GM03348 (cell line): ENCODE data around the gene HTR1E.
A peak's percentile ranks its signal among the peaks of the same experiment; 100 is the strongest.
"Not testable (repeated sequence)": the region's sequence is repeated elsewhere in the genome, so short reads cannot be mapped to it uniquely, and the experiment has no call there.

Experiments used
- DNase-seq: peaks from one replicate; pipeline ENCODE4 v3.0.0; 2012; ENCODE audit warnings: low spot score

HTR1E gene

DNA sequence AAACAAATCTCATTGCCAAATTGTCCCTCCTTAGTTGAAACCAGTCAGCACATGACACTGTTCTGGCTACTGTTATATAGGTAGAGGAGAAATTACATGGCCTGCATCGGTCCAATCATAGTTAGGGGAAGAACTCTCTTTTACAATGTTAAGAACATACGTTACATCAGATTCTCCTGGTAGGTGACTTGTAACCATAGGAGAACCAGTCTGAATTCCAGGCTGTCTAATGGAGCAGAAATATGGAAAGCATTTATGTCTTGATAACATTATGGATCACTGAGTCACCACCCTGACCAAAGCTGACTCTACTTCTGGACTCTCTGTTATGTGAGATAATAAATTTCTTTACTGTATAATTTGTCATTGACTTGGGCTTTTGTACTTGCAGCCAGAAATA lies 40.9 kb downstream of the HTR1E start:
- no peak for DNase-seq

DNA sequence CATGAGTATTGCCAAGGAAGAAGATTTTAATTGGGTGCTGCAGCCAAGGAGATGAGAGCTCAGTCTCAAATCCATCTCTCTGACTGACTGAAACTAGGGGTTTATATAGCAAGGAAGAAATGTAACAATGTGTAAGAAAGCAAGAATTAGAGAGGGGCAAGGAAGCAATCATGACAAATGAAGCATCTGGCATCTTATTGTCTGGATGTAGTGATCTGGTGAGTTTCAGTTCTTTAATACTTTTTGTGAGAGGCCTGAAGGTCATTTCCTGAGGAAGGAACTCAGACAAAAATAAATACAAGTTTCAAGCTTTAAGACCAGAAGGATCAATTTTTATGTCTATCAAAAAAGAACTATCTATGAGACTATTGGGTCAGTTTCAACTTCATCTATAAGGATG lies 64.2 kb downstream of the HTR1E start:
- DNase-seq = no peak

DNA sequence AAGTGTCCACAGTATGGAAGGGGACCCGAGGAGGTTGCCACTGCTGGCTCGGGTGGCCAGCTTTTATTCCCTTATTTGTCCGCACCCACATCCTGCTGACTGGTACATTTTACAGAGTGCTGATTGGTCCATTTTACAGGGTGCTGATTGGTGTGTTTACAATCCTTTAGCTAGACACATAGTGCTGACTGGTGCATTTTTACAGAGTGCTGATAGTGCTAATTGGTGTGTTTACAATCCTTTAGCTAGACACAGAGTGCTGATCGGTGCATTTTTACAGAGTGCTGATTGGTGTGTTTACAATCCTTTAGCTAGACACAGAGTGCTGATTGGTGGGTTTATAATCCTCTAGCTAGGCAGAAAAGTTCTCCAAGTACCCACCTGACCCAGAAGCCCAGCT lies 65.1 kb downstream of the HTR1E start:
- not testable (repeated sequence) for DNase-seq

DNA sequence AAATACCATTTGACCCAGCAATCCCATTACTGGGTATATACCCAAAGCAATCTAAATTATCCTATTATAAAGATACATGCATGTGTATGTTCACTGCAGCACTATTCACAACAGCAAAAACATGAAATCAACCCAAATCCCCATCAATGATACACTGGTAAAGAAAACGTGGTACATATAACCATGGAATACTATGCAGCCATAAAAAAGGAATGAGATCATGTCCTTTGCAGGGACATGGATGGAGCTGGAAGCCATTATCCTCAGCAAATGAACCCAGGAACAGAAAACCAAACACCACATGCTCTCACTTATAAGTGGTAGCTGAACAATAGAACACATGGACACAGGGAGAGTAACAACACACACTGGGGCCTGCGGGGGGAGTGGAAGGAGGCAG lies 69.2 kb downstream of the HTR1E start:
- DNase-seq = not testable (repeated sequence)

DNA sequence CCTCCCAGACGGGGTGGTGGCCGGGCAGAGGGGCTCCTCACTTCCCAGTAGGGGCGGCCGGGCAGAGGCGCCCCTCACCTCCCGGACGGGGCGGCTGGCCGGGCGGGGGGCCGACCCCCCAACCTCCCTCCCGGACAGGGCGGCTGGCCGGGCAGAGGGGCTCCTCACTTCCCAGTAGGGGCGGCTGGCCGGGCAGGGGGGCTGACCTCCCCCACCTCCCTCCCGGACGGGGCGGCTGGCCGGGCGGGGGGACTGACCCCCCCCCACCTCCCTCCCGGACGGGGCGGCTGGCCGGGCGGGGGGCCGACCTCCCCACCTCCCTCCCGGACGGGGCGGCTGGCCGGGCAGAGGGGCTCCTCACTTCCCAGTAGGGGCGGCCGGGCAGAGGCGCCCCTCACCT lies 72.3 kb downstream of the HTR1E start:
- DNase-seq = not testable (repeated sequence)

DNA sequence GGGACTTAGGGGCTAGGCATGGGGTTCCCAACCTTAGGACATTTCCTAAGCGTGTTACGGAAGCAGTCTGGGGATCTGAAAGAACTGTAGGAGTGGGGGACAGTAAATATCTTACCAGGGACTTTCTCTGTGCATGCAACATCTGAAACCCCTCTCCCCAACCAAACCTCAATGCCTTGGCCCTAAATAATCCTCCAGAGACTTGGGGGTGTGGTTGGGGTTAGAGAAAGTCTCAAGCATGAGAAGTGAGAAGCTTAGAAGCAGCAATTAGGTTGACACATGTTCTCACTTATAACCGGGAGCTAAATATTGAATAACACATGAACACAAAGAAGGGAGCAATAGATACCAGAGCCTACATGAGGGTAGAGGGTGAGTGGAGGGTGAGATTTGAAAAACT lies 74.7 kb downstream of the HTR1E start:
- no peak for DNase-seq

DNA sequence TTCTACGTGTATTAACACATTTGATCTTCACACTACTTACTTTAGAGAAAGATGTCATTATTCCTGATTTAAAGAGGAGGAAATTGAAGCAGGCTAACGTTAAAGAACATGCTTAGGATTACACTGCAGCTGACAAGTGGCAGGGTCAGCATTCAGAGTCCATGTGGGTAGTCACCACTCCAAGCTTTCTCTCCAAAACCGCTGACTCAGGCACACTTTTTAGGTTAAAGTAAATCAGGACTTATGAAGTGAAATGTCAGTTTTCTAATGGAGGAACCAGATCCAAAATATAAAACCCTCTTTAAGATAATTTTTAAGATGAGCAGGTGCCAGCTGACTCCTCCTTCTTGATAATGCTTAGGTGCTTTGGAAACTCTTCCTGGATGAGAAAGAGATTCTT lies 75.4 kb downstream of the HTR1E start:
- no peak for DNase-seq

DNA sequence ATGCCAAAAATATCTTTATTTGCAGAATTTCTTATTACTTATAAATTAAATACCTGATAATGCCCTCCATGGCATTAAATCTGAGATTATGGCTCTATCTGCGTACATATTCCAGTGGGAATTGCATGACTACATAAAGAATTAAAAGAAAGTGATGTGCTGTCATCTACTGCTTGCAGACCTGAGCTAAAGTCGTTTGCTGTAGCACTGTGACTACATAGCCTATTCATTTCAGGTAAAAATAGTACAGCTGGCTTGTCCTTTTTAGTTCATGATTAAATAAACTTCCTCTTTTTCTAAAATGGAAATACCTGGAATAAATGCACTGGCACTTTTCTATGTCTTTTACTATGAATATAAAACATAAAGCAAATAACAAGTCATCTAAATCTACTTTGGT lies 79.4 kb downstream of the HTR1E start:
- DNase-seq = no peak

DNA sequence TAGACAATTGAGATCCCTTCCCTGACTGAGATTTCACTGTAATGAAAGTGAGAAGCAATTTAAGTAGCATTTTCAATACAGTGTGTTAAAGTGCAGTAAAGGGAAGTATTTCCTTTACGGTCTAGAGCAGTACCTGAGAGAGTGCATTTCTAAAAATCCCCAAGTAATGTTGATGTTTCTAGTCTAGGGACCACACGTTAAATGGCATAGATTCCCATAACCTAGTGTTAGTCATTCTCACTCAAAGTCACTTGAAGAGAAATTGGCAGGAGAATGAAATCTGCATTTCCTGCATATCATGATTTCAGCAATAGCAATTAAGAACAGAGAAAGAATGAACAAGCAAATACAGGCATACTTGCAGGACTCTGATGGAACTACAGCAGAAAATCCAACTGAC lies 89.7 kb downstream of the HTR1E start:
- DNase-seq = no peak

DNA sequence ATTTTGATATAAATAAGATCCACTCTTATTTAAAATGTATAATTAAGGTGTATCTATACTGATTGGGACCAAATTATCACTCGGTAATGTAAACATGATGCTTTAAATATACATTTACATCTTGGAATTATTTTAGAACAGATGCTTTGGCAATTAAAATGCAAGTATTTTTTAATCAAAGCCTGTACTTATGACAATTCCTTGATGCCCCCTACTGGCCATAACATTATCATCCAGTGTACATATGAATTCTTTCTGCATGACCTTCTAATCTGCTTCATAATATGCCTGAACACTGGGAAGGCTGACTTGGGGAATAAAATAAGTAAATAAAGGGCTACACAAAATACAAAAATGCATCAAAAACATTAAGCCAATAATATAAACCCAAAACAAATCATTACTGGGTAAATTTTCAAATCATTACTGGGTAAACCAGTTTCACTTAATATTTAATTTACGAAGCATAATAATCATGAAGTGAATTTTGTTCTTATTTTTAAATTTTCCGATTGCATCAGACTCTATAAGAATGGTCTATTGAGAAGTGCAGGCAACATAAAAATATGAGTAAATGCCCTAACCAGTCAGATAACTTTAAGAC lies 92.5 kb downstream of the HTR1E start:
- DNase-seq = peak; percentile 62

DNA sequence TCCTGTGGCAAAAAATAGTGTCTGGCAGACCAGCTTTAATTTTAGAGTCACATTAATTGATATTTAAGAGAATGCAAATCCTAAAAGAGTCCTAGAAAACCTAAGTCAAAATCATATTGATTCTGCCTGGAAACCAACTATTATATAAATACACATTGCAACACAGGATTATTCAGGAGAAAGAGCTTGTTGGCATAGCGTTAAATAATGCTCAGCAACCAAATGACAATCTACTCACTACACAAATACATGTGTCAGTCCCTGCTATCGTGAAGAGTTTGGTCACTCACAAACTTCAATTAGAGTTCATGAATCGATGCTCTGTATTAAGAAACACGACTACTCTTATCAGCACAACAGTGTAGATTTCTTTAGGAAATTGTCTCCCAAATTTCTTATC lies 103.4 kb downstream of the HTR1E start:
- DNase-seq = no peak

DNA sequence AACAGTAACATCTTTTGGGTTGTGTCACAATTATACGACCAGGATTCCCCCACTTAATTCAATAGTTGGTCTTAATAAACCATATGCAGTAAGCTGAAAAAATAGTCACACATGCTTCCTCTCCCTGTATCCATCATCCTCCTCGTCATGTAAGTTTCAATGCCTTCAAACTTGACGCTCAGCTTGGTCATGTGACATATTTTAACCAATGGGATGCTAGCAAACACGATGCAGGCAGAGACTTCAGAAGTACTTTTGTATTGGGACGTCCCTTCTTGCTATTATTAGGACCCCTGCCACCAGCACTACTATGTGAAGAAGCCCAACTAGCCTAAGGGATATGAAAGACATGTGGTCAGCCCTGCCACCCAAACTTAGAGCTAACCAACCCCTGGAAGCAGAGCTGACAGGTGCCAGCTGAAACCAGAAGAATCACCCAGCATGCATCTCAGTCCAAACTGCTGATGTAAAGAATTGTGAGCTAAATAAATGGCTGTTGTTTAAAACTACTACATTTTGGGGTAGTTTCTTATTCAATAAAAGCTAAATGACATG lies 108.3 kb downstream of the HTR1E start:
- no peak for DNase-seq

DNA sequence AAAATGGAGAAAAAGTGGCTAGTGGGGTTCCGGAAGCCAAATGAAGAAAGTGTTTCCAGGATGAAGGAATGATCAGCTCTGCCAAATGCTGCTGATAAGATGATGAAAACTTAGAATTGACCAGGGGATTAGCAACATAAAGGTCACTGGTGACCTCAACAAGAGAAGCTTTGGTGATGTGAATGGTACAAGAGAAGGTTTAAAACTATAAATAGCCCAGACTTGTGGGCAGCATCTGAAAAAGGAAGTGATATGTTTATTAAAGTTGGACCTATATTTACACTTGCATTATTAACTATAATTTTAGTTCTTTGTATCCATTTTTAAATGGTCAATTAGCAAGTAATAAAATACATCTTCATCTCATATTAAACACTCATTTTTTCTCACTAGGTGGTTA lies 112.5 kb downstream of the HTR1E start:
- DNase-seq = no peak

DNA sequence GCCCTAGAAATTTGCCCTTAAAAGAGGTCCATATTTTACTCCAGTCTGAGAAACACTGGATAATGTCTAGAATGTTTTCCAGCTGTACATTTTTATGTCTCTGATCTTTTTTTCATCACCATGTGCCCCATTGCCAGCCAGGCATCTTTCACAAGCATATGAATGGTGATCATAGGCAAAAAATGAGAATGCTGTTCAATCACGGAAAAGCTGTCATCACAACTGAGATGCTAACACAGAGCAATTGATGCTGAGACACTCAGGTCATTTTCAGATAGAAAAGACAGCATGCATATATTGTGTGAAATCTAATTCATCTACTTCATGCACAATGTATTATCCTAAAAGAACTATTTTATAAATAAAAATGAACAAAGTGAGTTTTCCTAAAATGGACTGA lies 116.0 kb downstream of the HTR1E start:
- DNase-seq = no peak

DNA sequence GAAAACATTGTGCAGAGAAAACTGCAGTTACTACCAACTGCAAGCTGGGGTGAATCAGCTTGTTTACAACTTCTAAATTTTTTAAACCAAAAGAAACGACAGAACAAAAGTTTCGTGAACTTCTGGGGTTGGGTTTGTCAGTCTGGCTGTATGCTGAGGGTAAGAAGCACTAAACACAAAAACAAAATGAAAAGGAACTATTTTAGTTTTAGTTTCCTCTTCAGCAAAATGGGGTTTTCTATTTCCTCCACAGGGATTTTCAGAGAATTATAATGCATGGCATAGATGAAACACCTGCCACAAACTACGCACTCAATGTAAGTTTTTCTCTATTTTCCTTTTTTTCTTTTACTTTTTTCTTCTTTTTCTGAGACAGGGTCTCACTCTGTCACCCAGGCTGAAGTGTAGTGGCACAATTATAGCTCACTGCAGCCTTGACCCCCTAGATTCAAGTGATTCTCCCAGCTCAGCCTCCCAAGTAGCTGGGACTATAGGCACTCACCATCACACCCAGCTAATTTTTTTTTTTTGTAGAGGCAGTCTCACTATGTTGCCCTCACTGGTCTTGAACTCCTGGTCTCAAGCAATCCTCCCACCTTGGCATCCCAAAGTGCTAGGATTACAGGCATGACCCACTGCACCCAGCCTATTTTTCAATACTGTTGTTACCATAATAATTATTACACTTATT lies 117.0 kb downstream of the HTR1E start:
- DNase-seq = no peak

DNA sequence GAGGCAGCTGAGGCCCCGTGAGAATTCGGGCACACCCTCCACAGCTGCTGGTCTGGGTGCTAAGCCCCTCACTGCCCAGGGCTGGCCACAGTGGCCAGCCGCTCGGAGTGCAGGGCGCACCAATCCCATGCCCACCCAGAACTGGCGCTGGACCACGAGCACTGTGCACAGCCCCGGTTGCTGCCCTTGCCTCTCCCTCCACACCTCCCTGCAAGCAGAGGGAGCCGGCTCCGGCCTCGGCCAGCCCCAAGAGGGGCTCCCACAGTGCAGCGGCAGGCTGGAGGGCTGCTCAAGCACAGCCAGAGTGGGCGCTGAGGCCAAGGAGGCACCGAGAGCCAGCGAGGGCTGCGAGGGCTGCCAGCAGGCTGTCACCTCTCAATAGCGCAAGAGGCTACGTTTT lies 122.6 kb downstream of the HTR1E start:
- no peak for DNase-seq

DNA sequence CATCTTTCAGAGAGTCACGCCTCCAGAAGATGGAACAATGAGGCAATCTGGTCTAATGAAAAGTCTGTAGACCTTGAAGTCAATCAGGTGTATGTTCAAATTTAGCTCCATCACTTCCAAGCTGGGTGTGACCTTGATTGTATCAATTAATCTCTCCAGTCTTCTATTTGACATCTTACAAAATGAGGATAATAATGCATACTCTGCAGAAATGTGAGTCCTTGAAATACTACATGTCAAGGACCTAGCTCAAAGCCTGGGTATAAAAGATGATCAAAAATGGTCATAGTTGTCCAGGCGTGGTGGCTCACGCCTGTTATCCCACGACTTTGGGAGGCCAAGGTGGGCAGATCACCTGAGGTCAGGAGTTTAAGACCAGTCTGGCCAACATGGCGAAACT lies 127.8 kb downstream of the HTR1E start:
- no peak for DNase-seq
